Hepatic stellate cell (primary cell): ENCODE data around the gene KIF16B.
"Not testable (repeated sequence)": the region's sequence is repeated elsewhere in the genome, so short reads cannot be mapped to it uniquely, and the experiment has no call there.

Source experiments
- DNase-seq: peaks from one replicate; pipeline ENCODE4 v3.0.0; 2011; ENCODE audit warnings: low spot score

The KIF16B gene

DNA sequence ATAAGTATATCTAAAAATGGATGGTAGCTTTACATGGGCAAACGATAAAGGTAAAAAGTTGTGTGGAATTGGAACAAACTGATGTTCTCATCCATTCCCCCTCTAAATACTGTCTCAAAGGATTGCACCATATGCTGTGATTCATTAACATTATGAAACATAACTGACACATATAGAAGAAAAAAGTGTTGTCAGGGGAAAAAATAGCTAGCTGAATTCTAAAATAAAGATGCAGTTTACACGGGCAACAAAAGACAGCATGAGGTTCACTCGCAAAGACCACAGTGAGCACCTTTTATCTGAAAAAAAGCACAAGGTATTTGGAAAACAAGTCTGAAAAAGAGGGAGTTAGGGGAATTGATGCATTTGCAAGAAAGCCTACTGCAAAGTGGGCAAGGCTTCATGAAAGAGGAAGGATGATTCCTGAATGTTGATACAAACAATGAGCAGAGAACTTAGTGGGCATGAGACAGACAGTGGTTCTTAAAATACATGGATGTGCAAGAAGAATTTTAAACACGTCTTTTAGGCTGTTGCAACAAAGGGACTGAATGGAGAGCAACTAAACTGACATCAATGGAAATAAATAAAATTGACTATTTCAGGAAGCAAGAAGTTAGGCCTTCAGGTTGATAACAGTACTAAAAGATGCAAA is 280.9 kb downstream of the KIF16B start:
- DNase-seq = no peak

DNA sequence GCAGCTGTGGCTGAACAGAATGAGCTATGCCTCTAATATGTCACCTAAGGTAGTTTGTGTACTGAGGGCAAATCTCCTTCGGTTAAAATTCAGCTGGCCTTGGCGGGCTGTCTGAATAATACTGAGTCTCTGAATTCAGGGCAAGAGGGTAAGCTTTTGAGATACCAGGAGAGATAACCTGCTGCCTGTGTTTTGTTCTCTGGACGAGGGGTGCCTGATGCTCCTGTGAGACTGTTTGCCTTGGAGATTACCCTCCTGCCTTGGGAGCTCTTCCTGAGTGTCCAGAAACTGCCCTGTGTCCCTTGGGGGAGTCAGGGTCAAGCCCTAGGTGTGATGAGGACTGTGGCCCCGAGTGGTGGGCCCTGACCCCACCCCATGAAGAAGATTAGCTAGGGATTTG is 282.9 kb downstream of the KIF16B start:
- DNase-seq = no peak

DNA sequence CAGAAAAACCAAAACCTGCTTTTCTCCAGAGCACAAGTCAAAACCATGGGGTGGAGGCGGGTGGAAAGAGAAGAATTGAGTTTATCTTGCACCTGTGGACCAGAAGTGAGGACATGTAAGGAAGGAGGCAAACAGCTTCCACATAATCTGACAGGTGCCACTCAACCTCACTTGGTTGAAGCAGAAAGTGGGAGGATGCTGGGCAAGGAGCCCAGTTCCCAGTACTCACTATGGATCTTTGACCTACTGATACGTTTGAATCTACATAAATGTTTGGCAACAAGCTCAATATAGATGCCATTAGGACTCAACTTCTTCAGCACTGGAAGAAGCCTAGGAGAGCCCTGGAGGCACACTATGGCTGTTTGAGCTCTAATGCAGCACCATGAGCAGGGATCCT is 285.5 kb downstream of the KIF16B start:
- no peak for DNase-seq

DNA sequence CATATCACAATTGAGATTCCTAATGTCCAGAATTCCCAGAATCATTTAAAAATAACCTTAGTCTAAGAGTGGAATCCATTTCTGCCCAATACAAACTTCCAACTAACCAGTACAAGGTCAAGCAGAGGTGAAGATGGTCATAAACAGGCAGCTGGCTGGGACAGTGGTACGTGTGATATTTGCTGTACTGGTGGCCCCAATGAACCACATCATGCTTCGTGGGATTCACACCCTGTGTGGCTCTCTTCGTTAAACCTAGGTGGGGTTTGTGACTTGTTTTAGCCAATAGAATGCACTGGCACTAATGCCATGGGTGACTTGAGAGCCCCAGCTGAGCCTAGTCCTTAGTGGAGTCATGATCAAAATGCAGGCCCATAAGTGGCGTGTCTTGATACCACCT is 286.6 kb downstream of the KIF16B start:
- DNase-seq = no peak

DNA sequence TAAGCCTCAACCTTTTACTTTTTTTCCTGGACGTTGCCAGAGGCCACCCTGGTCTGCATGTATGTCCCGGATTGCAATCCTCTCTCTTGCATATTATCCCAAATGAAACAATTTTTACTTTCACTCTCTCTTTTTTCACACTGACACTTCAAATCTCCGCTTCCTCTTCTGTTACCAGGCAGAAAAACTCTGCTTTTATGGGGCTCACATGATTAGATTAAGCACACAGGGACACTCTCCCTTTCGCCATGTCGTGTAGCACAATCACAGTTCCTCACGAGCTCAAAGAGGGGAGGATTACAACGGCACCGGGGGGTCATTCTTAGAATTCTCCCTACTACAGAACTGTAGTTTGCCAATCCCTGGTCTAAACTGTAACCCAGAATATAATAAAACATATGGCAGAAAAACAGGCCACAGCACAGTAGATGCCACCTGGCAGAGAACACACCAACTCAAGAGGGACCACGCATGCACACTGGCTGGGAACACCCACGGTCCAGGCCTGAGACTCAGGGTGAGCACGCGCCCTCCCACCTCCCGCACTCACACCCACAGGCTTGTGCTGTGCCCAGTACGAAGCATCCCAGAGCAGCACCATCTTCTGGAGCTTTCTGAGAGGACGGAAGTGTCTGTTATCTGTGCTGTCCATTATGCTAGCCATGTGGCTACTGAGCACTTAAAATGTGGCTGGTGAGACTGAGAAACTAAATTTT is 288.7 kb downstream of the KIF16B start:
- DNase-seq = no peak

DNA sequence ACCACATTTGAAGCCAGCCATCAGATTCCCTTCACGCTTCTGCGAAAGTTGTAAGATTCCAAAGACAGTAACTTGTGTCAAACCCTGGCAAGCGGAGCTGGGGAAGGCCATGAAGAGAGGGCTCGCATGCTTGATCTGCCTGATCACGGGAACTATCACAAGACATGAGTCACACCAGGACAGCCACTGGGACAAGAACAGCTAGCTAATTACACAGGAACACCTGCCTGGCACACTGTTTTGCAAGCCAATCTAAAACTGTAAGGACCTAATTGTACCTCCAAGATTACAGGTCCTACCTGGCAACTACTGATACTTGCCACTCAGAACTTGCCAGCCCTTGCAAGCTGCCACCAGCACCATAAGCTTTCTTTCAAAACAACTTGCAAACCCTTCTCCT is 289.3 kb downstream of the KIF16B start:
- DNase-seq = no peak

DNA sequence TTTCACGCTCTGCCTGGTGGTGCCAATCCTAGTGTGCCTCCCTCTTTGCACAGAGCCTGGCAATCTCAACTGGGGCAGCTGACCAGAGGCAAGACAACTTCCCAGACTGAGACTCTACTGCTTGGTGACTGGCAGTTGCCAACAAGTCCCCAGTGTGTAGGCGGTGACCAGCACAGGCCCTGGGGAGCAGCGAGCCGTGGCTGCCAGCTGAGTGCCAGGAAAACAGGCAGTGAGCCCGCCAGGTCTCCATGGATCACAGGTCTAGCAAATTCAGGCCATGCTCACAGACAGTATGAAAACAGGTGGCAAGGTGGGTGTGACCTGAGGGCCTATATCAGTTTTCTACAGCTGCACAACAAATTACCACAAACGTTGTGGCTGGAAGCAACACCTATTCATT is 289.9 kb downstream of the KIF16B start:
- DNase-seq = no peak

DNA sequence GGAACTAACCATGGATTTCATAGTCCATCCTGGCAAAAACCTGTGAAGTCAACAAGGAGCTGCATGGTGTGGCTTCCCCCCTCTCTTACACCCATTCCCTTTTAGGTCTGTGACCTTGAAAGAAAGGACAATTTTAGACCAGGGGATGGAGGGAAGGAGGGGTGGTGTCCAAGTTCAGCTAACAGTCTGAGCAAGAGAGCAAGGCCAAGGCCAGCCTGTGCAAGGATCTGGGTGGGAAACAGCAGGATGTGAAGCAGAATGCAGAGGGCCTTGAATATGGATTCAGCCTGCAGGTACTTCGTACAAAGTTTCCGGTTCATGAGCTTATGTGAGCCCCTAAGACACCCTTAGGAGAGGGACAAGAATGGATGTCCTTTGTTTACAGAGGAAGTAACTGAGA is 293.0 kb downstream of the KIF16B start:
- no peak for DNase-seq

DNA sequence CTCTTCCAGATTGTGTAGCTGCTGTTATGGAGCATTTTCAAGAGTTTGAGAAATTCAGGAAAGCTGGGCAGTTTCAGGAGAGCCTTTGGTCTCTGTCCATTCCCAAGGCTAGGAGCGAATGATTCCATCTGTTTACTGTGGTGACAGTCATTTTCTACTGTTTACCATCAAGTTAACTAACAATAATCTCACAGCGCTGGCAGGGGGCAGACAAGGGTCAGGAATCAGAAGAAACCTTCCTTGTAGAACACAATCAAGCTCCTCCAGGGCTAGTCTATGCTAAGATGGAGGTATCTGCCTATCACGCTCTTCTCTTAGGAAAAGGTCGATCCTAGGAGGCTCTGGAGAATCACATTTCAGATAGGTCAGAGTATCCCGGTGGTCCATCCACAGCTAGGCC is 293.9 kb downstream of the KIF16B start:
- DNase-seq = no peak

DNA sequence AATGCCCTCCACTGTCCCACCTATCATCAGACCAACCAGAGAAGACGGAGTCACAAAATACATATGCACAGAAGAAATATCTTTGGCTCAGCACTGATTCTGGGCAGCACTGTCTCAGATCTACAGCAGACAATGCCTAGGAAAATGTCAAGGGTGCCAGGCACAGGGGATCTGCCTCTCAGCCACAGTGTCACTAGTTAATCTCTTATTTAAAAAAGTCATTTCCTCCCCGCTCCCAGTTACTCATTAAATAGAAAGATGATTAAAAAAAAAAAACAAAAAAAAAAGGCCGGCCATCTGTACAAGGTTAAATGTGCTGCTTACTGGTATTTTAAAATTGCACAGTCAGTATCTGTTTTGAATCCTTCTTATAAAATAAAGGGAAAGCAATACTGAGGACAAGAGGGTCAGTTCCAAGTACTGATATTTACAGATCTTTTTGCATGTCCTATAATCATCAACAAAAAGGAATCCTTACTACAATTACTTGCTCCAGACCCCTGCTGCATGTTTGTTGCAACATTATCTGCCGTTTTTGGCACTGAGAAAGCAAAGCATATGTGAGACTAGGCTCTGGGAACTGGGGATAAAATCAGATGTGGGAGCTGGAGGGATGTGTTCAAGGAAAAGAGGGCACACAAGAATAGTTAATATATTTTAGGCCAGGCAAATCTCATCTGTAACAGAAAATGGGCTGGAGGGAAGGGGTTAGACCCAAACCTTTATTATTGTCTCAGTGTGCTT is 299.3 kb downstream of the KIF16B start:
- no peak for DNase-seq

DNA sequence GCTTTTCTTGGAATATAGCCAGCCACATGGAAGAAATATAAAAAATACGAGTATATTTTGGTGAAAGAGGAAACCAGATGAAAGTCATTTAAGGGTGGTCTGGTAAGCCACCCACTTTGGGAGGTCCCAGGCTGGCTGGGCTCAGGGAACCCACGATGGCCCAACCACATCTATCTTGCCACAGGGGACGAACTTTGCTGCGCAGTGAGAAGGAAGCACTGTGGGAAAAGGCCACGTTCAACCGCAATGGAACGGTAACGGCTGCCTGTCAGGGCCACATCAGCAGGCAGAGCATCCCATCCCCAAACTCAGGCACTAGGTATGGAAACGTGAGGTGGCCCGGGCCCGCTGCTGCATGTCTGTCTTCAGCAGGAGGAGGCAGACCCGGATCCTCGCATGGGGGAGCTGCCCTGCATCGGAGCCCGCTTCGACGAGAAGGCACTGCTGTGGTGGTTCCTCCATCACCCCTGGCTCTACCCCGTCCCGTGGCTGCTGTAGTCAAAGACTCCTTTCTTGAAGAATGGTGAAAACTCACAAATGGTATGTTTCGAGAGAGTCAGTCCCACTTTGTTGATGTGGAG is 300.4 kb downstream of the KIF16B start:
- DNase-seq = no peak

DNA sequence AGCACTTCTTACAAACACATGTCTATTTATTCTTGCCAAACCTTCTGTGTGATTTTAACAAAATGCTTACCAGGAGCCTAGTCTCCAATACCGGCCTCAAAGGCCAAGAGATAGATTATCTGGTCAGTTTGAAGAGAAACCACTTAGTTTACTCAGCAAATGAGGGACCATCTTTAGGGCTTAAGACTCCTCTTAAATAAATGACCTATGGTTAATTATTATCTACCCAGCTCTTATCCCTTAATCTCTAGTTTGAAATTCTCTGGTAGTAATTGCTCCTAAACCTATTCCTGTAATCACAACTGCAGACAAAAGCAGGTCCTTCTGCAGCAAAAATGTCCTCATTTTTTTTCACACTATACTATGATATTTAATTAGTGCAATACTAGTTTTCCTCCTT is 301.8 kb downstream of the KIF16B start:
- no peak for DNase-seq

DNA sequence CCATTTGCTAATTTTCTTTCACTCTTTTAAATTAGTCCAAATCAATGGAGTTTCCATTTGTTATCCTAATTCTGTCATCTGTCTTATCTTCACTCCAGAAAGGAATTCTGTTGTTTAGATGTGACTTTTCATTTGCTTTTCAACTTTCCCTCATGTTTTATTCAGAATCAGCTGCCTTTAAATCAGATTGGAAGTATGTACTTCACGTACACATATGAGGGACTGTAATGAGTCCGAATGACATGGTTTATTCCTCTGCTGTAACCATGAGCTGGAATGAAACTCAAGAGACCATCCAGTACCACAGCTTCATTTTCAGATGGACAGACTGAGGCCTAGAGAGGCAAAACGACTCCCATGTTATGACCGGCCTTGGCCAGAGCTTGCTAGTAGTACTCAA is 302.3 kb downstream of the KIF16B start:
- DNase-seq = no peak

DNA sequence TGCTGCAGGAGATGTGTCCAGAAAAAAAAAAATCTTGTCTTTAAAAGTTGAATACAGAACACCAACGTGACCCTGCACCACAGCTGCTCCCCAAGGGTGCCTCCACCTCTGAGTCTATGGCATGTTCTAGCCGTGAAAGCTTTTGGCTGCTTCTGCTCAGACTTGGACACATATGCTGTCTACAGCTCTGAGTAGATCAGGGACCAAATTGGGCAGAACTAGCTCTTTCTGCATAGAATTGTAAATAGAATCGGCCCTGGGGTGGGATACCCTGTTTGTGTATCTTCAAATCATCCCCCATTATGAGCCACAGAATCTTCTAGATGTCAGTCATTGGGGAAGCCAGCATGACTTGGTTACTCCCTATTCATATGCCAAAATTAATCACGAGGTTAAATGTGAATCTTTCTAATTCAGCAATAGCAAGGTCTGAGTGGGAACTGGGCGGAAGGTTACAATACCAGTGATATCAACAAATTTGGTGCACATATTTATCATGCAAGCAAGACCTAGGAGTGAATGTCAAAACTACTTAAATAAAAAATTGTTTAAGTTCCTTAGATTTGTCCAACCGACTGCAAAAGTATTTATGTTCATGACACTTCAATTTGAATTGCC is 302.8 kb downstream of the KIF16B start:
- DNase-seq = no peak

DNA sequence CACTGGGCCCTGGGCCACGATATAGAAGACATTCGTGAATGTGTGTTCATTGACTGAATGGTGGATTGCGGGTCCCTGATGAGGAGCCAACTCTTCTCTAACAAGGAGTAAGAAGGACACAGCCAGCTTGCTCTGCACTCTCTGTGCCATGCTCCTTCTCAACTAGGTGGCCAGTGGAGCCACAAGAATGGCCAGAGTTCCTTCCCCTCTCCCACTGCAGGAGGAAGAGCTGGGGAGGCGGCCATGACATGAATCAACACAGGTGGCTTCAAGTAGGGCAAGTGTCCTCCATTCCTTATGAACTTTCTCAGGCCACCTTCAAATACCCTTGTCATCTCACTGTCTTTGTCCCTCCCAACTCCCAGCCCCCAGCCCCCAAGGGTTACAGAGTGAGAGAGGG is 305.7 kb downstream of the KIF16B start:
- no peak for DNase-seq

DNA sequence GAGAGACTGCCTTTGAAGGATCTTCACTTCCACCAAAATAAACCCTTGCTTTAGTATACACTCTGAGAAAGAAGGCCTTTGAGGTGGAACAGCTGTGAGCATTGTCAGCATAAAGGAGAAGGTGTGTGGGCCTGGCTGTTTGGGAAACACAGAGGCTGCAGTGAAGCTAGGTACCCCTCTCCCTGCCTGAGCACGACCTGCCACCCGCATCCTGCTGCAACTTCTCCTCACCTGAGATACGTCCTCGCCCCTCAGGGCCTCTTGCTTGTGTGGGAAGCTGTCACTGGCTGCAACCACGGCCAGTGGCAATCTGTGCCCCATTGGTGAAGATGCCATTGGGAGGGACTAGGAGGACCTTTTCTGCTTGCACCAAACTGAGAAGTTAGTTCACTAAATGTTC is 307.9 kb downstream of the KIF16B start:
- no peak for DNase-seq

DNA sequence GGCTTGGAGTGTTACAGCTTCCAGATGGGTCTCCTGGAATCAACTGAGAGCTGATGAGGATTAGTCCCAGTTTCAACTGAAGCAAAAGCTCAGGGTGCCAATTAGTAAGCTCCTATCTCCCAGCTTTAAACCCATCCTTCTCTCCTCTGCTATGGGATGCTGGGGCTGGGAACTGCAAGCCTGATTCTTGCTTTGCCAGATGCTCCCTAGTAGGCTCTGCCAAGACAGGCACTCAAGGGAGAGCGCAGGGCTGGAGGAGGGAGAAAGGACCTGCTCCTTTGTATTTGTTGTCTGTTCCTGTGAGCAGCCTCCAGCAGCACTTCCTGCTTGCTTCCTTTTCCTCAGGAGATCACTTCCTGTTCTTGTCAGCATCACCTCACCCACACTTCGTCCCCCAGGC is 309.7 kb downstream of the KIF16B start:
- no peak for DNase-seq

DNA sequence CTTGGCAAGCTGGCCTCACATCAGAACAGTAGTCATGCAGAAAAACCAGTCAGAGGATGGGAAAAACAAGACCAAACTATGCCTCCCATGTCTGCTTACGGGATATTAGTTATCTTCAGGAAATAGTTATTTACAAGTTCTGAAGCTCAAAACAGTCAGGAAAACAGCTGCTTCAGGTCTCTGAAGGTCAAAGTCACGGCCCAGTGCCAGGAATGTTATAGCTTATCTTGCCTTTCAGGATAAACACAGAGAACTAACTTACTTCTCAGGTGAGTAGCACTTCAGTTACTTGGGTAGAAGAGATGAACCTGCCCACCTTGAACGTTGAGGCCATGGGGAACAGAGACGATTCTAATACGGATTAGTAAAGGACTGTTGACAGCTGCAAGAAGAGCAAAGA is 310.7 kb downstream of the KIF16B start:
- no peak for DNase-seq

DNA sequence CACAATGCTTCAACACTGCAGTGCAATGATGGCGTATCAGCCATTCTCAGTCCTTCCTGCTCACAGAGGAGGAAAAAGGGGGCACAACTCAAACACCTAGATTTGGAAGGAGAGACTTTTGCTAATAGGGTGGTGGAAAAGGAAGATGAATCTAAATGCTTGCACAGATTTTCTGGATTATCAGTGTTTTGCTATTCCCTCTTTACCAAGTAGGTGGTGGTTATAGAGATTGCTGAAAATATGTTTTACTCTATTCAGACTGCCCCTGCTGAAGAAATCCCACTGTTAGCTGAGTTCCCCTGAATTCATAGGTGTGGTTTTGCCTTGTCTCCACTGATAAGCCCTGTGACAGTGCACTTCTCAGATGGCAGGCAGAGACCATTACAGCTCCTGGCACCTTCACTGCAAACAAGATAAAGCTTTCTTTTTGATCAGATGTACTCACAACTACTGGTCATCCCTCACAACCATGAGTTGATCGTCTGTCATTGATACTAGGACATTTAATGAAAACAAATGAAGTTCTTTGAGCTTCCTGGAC is 311.4 kb downstream of the KIF16B start:
- DNase-seq = no peak

DNA sequence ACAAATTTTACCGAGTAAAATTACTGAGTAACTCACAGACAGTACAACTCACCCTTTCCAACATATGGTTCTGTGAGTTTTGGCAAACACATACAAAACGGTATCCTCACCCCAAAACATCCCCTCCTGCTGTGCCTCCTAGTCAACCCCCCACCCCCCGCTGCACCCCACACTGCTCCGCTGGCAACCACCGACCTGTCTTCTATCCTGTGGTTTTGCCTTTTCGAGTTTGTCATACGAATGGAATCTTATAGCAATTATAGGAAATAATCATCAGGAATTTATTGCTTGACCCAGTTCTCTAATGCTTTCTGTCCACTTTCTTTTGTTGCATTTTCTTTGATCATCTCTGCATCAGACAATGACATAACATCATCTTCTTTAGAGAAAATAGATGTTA is 312.3 kb downstream of the KIF16B start:
- DNase-seq = no peak

DNA sequence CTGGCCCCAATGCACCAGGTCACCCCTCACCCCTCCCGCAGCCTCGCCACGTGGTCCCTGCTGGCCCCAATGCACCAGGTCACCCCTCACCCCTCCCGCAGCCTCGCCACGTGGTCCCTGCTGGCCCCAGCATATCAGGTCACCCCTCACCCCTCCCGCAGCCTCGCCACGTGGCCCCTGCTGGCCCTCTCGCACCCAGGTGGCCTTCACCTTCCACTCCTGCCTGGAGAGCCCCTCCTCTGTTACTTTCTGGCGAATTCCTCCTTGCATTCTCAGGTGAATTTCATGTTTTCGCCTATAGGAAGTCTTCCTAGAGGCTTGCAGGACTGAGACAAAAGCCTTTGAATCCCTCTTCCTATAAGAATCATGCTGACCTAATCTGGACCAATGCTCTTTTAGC is 313.1 kb downstream of the KIF16B start:
- DNase-seq = not testable (repeated sequence)

DNA sequence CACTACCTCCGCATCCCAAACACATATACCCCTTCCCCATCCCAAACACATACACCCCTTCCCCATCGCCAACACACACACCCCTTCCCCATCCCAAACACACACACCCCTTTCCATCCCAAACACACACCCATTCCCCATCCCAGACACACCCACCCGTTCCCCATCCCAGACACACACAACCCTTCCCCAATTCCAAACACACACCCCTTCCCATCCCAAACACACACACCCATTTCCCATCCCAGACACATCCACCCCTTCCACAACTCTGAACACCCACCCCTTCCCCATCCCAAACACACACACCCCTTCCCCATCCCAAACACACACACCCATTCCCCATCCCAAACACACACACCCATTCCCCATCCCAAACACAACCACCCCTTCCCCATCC is 314.5 kb downstream of the KIF16B start:
- DNase-seq = no peak
